GM21447 (cell line): ENCODE data around the gene TLCD2.
"Not testable (repeated sequence)": the region's sequence is repeated elsewhere in the genome, so short reads cannot be mapped to it uniquely, and the experiment has no call there.

Experiments
- ATAC-seq: cut with Tn5 transposase; IDR thresholded peaks from one replicate; pipeline ENCODE4 v1.9.1; 2021; ENCODE audit not compliant: unreplicated experiment

Gene TLCD2

GRCh38 chr17:1718362-1719165 is 8.4 kb upstream of the TLCD2 start:
- no peak for ATAC-seq

- peak; percentile 46 for ATAC-seq
Measured at GRCh38 chr17:1716912-1717695, 6.9 kb upstream of the TLCD2 start.

GRCh38 chr17:1716076-1716911 is 6.1 kb upstream of the TLCD2 start:
- ATAC-seq = peak; percentile 69

DNA sequence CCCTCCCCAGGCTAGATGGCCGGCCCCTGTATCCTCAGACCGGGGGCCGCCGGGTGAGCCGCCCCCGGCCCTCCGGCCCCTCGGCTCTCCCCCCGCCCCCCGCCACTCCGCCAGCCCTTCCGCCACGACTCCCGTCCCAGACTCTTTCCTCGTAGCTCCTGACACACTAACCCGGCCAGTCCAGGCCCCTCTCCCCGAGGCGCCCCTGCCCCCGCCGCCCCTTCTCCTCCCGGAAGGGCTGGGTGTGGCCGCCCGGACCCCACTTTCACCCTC is 5.6 kb upstream of the TLCD2 start:
- ATAC-seq = no peak

DNA sequence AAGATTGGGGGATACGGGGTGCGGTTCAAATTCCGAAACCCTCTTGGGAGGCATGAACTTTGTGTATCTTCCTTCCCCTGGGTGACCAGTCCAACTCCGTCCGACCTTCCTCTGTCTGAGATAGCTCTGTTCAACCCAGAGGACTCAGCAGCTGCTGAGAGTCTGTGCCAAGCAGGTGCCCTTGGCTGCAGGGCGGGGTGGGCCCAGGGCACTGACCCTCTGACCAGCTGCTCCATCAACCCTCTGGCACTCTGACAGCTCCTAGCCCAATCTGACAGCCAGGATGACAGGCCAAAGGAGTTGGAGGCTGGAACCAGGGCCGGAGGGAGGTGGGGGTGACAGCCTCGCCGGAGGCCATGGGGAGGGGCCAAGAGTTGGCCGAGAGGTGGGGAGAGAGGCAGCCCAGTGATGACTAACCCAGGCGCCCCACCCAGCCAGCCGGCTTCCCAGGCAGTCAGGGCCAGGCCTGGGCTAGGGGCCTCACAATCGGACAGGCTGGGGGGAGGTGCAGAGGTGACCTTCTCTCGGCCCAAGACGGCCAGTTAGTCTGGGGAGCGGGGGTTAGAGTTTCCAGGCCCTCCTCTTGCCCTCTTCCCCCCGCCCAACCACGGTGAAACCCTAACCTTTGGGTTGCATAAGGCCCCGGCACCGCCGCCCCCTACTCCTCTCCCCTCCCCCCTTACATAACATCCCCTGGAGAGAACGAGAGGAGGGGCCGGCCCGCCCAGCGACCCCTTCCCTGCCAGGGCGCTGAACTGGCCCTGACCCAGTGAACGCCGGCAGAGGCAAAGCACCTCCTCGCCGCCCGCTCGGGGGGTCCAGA is 5.0 kb upstream of the TLCD2 start:
- ATAC-seq = no peak

DNA sequence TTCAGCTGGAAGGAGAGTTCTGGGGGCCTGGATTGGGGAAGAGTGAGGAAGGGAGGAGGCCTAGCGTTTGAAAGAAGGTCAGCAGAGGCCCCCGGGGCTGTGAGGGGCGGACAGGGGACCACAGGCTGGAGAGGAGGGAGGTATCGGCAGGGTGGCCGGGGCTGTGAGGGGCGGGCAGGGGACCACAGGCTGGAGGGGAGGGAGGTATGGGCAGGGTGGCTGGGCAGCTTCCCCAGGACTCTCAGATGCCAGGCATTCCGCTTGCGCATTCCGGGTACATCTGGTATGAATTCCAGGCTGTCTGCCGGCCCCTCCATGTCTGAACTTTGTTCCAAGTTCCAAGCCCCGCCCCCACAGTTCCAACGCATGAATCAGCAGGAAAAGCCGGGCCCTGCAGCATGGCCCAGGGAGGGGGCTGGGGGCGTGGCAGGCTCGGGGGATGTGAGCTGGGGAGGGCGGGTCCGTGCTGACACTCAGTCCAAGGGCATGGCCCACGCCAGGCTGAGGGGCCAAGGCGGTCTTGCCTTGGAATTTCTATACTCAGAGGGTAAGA is 4.3 kb upstream of the TLCD2 start:
- ATAC-seq = no peak

- no peak for ATAC-seq
Measured at GRCh38 chr17:1713878-1714426, 3.8 kb upstream of the TLCD2 start.

GRCh38 chr17:1713160-1713877 is 3.1 kb upstream of the TLCD2 start:
- no peak for ATAC-seq

DNA sequence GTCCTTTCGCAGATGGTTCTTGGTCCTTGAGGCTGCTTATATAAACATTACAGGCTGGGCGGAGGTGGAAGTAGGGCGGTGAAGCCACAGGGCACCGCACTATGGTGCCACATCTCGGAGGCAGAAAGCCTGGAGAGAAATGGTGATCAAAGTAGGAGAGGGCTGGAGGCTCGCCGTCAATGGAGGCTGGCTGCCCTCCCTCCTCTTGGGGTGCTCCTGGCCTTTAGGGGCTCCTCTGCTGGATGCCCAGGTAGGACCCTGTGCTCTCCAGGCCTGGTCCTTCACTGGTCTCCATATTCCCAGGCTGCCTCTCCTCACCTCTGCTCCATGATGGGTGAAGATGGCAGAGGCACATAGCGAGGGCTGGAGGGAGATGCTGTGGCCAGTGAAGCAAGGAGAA is 2.1 kb upstream of the TLCD2 start:
- ATAC-seq = no peak

DNA sequence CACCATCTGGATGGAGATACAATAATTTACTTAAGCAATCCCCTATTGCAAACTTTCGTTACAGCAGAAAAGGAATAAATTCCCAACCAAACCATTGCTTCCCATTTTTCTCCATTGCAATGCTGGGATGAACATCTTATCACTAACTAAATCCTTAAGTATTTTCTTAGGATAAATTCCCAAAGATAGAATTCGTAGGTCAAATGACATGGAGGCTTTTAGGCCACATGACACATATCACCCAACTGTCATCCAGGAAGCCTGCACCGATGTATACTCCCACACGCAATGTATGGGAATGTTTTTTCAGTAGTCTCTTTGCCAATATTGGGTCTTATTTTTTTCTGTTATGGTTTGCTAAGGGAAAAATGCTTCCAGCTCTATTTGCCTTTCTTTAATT is 1.6 kb upstream of the TLCD2 start:
- no peak for ATAC-seq

GRCh38 chr17:1710807-1711553 is 803 bp upstream of the TLCD2 start:
- ATAC-seq = no peak

DNA sequence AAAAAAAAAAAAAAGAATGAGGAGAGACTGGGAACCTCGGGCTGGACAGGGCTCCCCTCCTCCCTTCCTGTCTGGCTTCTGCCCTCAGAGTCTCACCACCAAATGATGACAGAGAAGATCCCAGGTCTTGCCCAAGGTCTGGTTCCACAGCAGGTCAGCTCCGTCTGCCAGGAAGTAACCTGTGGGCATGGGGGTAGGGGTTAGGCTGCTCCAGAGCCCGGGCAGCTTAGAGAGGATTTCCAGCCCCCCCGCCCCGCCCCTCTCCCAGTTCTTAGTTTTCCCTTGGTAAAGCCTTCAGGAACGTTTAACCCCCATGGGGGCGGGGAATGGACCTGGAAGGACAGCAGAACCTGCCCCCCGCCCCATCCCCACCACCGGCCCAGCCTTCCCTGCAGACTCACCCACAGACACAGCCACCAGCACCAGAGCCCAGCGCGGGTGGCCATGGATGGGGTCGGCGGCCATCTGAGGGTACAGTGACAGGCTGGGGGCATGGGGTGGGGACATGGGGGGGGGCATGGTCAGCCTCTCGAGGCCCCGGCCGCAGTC is 700 bp downstream of the TLCD2 start:
- no peak for ATAC-seq

- not testable (repeated sequence) for ATAC-seq
Measured at GRCh38 chr17:1708791-1709346, 1.3 kb downstream of the TLCD2 start.

DNA sequence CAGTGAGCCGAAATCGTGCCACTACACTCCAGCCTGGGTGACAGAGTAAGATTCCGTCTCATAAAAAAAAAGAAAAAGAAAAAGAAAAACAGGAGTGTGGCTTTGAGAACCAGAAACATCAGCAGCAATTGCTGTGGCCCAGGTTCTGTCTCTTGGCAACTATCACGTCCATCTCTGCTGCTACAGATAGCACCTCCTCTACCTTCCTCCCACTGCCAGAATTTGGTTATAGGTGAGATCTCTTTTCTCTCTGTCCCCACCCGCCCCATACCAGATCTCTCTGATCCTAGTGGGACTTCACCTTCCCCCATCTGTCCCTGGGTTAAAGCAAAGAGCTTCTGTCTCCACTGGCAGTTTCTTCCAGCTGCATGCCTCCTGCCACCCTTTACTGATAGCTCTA is 3.1 kb downstream of the TLCD2 start:
- ATAC-seq = no peak

- no peak for ATAC-seq
Measured at GRCh38 chr17:1705004-1705403, 5.2 kb downstream of the TLCD2 start.

GRCh38 chr17:1703063-1703462 is 7.1 kb downstream of the TLCD2 start:
- ATAC-seq = no peak

GRCh38 chr17:1699891-1700290 is 10.3 kb downstream of the TLCD2 start:
- not testable (repeated sequence) for ATAC-seq

DNA sequence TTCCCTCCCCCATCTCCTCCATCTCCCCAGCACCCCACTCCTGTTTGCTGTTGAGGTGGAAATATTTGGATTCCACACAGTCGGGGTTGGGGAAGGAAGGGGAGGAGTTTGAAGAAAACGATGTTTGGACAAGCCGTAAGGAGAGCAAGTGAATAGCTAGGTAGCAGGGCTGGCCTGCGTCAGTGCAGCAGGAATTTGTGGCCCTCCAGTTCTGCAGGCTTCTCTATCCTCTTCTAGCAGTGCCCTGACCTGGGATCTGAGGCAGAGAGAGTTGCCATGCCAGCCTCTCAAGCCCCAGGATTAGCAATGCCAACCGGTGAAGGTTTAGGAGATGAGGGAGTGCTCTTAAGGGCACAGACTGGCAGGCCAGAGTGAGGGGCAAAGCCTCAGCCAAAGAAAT is 12.5 kb downstream of the TLCD2 start:
- ATAC-seq = no peak
